Vagina (tissue), 2 donors: Measurements from ENCODE around the gene TMEM255B. TPM values are rescaled to one million over a fixed set of nuclear protein-coding genes. Genes with fewer than 3 reads are reported as not detected.

ENCODE experiments used
- DNase-seq, 2 donors: peaks; one replicate each; pipeline ENCODE4 v3.0.0-alpha.2; 2017; ENCODE audit errors: extremely low spot score in 2 of 2
- H3K27ac ChIP-seq: fragments of 200-600 bp; sonication (generic); one replicate; pipeline ENCODE4 v1.5.1; 2019
- H3K27me3 ChIP-seq: fragments of 200-600 bp; sonication (generic); one replicate; pipeline ENCODE4 v1.5.1; 2019
- H3K36me3 ChIP-seq, 2 donors: fragments of 200-600 bp; sonication (generic); one replicate each; pipeline ENCODE4 v1.5.1; 2017 to 2019
- H3K4me1 ChIP-seq: fragments of 200-600 bp; sonication (generic); one replicate; pipeline ENCODE4 v1.5.1; 2019
- H3K4me3 ChIP-seq, 2 donors: fragments of 200-600 bp; sonication (generic); 1 replicate in 1 of 2; 2 replicates in 1 of 2; pipeline ENCODE4 v1.5.1; 2016 to 2019
- H3K9me3 ChIP-seq: fragments of 200-600 bp; sonication (generic); one replicate; pipeline ENCODE4 v1.5.1; 2019
- POLR2A ChIP-seq, 2 donors: fragments of 450-650 bp; IDR thresholded peaks; one replicate each; pipeline ENCODE4 v1.6.1; 2017; ENCODE audit warnings: antibody characterized with exemption in 2 of 2, mild to moderate bottlenecking in 2 of 2, moderate library complexity in 2 of 2
- POLR2AphosphoS5 ChIP-seq, 2 donors: sonication (generic); formaldehyde crosslinking; IDR thresholded peaks; one replicate each; pipeline ENCODE4 v1.9.0; 2017; ENCODE audit warnings: antibody characterized with exemption in 2 of 2, mild to moderate bottlenecking in 2 of 2, low read depth in 1 of 2; ENCODE audit not compliant: insufficient read depth in 1 of 2
- intact Hi-C: fragments of 100-400 bp; cut with DNase I; formaldehyde crosslinking; loops from one replicate; pipeline ENCODE4 v1.15.1; 2023
- total RNA-seq: library from RNA; depleted of rRNA; stranded (reverse); fragments of >200 nt; gene quantifications from one replicate; pipeline ENCODE4 v1.2.3, GENCODE V29; 2016
- TF ChIP-seq, protein P1 (sequence below), 3 experiments: fragments of 450-650 bp in 2 of 3; fragments of 200-600 bp in 1 of 3; sonication (generic) in 1 of 3; IDR thresholded peaks; one replicate each; pipeline ENCODE4 v1.5.1; 2017 to 2019; ENCODE audit warnings: antibody characterized with exemption in 3 of 3, mild to moderate bottlenecking in 2 of 3, moderate library complexity in 2 of 3

The TMEM255B gene
- total RNA-seq, 1 donor from 2014 or later, result 6.4 TPM

DNA sequence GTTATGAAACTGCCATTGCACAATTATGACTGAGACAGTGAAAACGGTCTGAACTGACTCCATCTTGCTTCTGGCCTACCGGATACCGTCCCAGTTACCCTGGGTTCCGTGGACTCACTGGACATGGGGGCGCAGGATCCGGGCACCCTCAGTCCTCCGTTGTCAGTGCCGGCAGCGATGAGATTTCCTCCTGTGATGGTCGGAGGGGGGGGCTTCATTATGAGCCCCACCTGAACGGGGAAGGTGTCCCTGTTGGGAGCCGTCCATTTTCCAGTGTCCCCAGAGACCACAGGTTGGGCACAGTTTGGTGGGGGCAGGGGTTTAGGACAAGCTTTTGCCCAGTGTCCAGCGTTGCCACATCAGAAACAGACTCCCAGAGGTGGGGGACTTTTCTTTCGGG is 23.4 kb downstream of the TMEM255B start:
- Histone ChIP-seq H3K4me3 (no peak overlapping the region), H3K27me3 (no peaks in the 10 kb centered on the region), H3K36me3 (no peaks in the 10 kb centered on the region), H3K4me1 (no peaks in the 10 kb centered on the region), H3K9me3 (no peaks in the 10 kb centered on the region), H3K27ac (no peak overlapping the region)
- intact Hi-C loops, result no loop called here
- no peak for DNase-seq
- no peak for TF ChIP-seq POLR2AphosphoS5 (IDR thresholded peaks at IDR 0.05; ENCODE audit: insufficient read depth in 1 of 2, low read depth in 1 of 2)
- TF ChIP-seq, protein P1, sequence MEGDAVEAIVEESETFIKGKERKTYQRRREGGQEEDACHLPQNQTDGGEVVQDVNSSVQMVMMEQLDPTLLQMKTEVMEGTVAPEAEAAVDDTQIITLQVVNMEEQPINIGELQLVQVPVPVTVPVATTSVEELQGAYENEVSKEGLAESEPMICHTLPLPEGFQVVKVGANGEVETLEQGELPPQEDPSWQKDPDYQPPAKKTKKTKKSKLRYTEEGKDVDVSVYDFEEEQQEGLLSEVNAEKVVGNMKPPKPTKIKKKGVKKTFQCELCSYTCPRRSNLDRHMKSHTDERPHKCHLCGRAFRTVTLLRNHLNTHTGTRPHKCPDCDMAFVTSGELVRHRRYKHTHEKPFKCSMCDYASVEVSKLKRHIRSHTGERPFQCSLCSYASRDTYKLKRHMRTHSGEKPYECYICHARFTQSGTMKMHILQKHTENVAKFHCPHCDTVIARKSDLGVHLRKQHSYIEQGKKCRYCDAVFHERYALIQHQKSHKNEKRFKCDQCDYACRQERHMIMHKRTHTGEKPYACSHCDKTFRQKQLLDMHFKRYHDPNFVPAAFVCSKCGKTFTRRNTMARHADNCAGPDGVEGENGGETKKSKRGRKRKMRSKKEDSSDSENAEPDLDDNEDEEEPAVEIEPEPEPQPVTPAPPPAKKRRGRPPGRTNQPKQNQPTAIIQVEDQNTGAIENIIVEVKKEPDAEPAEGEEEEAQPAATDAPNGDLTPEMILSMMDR (IDR thresholded peaks at IDR 0.05), result no peak
- TF ChIP-seq POLR2A (IDR thresholded peaks at IDR 0.05), result no peak

DNA sequence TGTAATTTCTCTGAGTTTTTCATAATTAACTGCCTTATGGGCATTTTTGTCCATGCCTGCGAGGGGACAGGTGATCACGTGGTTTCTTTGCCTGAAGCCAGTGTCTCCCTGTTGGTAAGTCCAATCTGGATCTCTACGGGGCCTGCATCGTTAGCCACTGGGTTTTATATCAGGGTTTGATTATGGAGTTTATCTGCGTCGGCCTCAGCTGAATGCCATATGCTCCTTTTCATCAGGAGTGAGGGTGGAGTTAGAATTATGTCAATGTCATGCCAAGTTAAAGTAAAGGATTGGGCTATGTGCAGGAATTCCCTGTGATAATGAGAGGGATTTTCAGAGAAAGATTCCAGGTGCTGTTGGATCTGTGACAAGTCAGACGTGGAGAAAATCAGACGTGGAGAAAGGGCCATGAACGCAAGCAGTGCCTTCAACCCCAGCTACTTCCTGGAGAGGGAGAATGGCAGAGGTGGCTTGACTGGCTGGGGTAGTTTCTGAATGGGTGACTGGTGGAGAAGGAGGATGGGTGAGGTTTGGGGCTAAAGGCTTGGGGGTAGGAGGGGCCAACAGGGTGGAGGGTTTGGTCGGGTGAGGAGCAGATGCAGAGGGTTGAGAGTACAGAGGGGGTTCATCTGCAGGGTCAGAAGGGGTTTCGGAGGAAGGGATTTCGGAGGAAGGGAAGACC is 24.3 kb downstream of the TMEM255B start:
- TF ChIP-seq POLR2AphosphoS5 (IDR thresholded peaks at IDR 0.05; ENCODE audit: insufficient read depth in 1 of 2, low read depth in 1 of 2) (no peak), POLR2A (IDR thresholded peaks at IDR 0.05) (no peak)
- TF ChIP-seq, protein P1 (IDR thresholded peaks at IDR 0.05), result no peak

DNA sequence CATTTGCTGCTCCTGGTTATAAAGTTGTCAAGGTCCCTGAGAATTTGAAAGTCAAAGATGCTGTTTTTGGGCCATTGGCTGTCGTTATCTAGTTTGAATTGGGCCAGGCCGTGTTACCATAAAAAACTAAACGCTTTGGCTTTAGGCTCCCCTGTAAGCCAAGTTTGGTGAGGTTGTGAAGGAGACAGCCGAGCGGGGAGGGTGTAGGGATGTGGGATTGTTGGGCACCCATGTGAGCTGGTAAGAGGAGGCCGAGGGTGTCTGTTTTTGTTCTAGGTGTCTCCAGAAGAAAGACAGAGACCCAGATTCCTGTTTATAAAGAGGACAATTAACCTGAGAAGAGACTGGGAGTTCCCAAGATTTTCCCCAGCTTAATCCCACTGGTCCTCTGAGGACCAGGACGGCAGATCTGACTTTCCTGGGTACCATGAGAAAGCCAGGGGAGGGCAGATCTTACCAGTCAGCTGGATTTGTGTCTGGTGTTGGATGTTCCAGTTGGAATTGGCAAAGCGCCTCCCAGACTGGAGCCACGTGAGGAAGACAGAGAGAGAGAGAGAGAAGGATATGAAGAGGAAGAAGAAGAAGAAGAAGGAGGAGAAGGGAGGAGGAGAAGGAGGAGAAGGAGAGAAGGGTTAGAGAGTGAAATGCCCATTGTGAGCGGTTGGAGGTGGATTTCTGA is 25.1 kb downstream of the TMEM255B start:
- DNase-seq, result no peak
- no peaks in the 10 kb centered on the region for H3K27me3 ChIP-seq
- TF ChIP-seq POLR2AphosphoS5 (IDR thresholded peaks at IDR 0.05; ENCODE audit: insufficient read depth in 1 of 2, low read depth in 1 of 2) (no peak), POLR2A (IDR thresholded peaks at IDR 0.05) (no peak)
- TF ChIP-seq, protein P1 (IDR thresholded peaks at IDR 0.05), result no peak
- no peak overlapping the region for H3K27ac ChIP-seq
- no peaks in the 10 kb centered on the region for H3K36me3 ChIP-seq
- H3K4me3 ChIP-seq, result no peak overlapping the region
- H3K9me3 ChIP-seq, result no peaks in the 10 kb centered on the region
- H3K4me1 ChIP-seq, result no peaks in the 10 kb centered on the region
- intact Hi-C loops, result no loop called here

More for the DNA sequence above, 24.3 kb downstream of the TMEM255B start:
- H3K4me1 ChIP-seq, result no peaks in the 10 kb centered on the region
- H3K4me3 ChIP-seq, result no peak overlapping the region
- H3K9me3 ChIP-seq, result no peaks in the 10 kb centered on the region
- no peaks in the 10 kb centered on the region for H3K27me3 ChIP-seq
- intact Hi-C loops, result no loop called here
- DNase-seq, result no peak
- H3K27ac ChIP-seq, result no peak overlapping the region
- no peaks in the 10 kb centered on the region for H3K36me3 ChIP-seq

DNA sequence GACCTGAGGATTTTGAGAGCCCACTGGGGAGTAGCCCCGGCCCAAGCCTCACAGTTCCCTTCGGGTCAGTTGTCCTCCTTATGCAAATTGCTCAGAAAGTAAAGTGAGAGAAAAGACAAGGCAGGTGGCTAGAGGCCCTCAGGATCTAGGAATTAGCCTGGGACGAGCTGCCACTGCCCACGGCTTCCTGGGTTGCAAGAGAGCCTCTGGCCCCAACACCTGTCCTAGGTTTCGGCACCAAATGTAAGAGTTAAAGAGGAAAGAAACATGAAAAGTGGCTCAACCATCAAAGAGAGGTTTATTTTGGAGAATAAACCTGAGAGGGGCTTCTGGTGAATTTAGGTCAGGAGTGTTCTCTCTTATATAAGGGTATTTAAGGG is 25.6 kb downstream of the TMEM255B start:
- Histone ChIP-seq H3K4me1 (no peaks in the 10 kb centered on the region), H3K9me3 (no peaks in the 10 kb centered on the region)

More for the DNA sequence above, 25.6 kb downstream of the TMEM255B start:
- TF ChIP-seq, protein P1 (IDR thresholded peaks at IDR 0.05), result no peak
- TF ChIP-seq POLR2AphosphoS5 (IDR thresholded peaks at IDR 0.05; ENCODE audit: insufficient read depth in 1 of 2, low read depth in 1 of 2) (no peak), POLR2A (IDR thresholded peaks at IDR 0.05) (no peak)
- intact Hi-C loops, result no loop called here
- Histone ChIP-seq H3K27ac (no peak overlapping the region), H3K4me3 (no peak overlapping the region), H3K27me3 (no peaks in the 10 kb centered on the region), H3K36me3 (no peaks in the 10 kb centered on the region)
- DNase-seq, result no peak
